ENCODE measurements around the gene CD2BP2.

- no peak for TF ChIP-seq CTCF (IDR thresholded peaks at IDR 0.05)
- no peak for TF ChIP-seq POLR2A (IDR thresholded peaks at IDR 0.05)
Observed at GRCh38 chr16:30372725-30373124, 17.6 kb upstream of the CD2BP2 start.
